OCI-LY7 (cell line): ENCODE measurements around the gene DNAI1. TPM values are rescaled to one million over a fixed set of nuclear protein-coding genes. Genes with fewer than 3 reads are reported as not detected.

Experiments used
- BruUV-seq: library from RNA; stranded (reverse); fragments of 400-500 nt; replicated peaks from 2 replicates; lab custom pipeline; 2021; lab: Mats Ljungman, UMichigan
- CTCF ChIA-PET: fragments of 300-600 bp; sonication (Branson Sonifier 250); formaldehyde crosslinking; loops from one replicate; lab custom pipeline; 2022; ENCODE audit warnings: antibody characterized with exemption; ENCODE audit not compliant: unreplicated experiment; lab: Charles Lee
- POLR2A ChIA-PET: fragments of 300-600 bp; sonication (Branson Sonifier 250); formaldehyde crosslinking; loops from one replicate; lab custom pipeline; 2022; ENCODE audit warnings: antibody characterized with exemption; lab: Charles Lee
- DNase-seq: peaks from one replicate; pipeline ENCODE4 v3.0.0-alpha.2; 2015; ENCODE audit warnings: low spot score
- H2AFZ ChIP-seq: fragments of 200-600 bp; sonication (generic), shearing (Covaris generic); 2 replicates; pipeline ENCODE4 v1.6.1; 2014; ENCODE audit warnings: mild to moderate bottlenecking, antibody characterized with exemption, low read length, moderate library complexity
- H3K27ac ChIP-seq: fragments of 200-600 bp; sonication (generic); 2 replicates; pipeline ENCODE4 v1.5.1; 2014; ENCODE audit warnings: mixed run types, low read depth, mild to moderate bottlenecking, moderate library complexity, low read length, inconsistent platforms; ENCODE audit not compliant: poor library complexity, severe bottlenecking
- H3K36me3 ChIP-seq: fragments of 200-600 bp; sonication (generic); 2 replicates; pipeline ENCODE4 v1.6.1; 2014; ENCODE audit warnings: mild to moderate bottlenecking, antibody characterized with exemption, low read length, moderate library complexity, mixed read lengths; ENCODE audit not compliant: insufficient read depth
- H3K4me1 ChIP-seq: fragments of 200-600 bp; sonication (generic); 2 replicates; pipeline ENCODE4 v1.5.1; 2014; ENCODE audit warnings: mild to moderate bottlenecking, low read length; ENCODE audit not compliant: insufficient read depth, poor library complexity, severe bottlenecking
- H3K4me2 ChIP-seq: fragments of 200-600 bp; sonication (generic); 2 replicates; pipeline ENCODE4 v1.6.1; 2014; ENCODE audit warnings: mild to moderate bottlenecking, low read length
- H3K4me3 ChIP-seq: fragments of 200-600 bp; sonication (generic); 2 replicates; pipeline ENCODE4 v1.5.1; 2014; ENCODE audit warnings: mild to moderate bottlenecking, low read depth, low read length; ENCODE audit not compliant: poor library complexity, severe bottlenecking
- H3K79me2 ChIP-seq: fragments of 200-600 bp; sonication (generic); 2 replicates; pipeline ENCODE4 v1.6.1; 2016; ENCODE audit warnings: low read depth, mild to moderate bottlenecking, low read length, moderate library complexity, mixed read lengths; ENCODE audit not compliant: insufficient read depth
- H3K9me2 ChIP-seq: fragments of 200-600 bp; sonication (generic); 2 replicates; pipeline ENCODE4 v1.6.1; 2016; ENCODE audit warnings: mild to moderate bottlenecking, low read length, mixed read lengths; ENCODE audit not compliant: insufficient read depth
- H3K9me3 ChIP-seq: fragments of 200-600 bp; sonication (generic); 2 replicates; pipeline ENCODE4 v1.6.1; 2014; ENCODE audit warnings: mild to moderate bottlenecking, mixed run types, low read length, mixed read lengths
- H4K20me1 ChIP-seq: fragments of 200-600 bp; sonication (generic); 2 replicates; pipeline ENCODE4 v1.6.1; 2014; ENCODE audit warnings: mild to moderate bottlenecking, antibody characterized with exemption, low read length, moderate library complexity, mixed read lengths; ENCODE audit not compliant: insufficient read depth
- EZH2phosphoT487 ChIP-seq: fragments of 200-600 bp; sonication (generic); IDR thresholded peaks from 2 replicates; pipeline ENCODE4 v1.6.1; 2018; ENCODE audit warnings: low read depth, borderline replicate concordance, mild to moderate bottlenecking, mixed run types, antibody characterized with exemption, low read length, moderate library complexity, mixed read lengths
- intact Hi-C: fragments of 100-400 bp; cut with micrococcal nuclease; formaldehyde crosslinking; loops from one replicate; pipeline ENCODE4 v1.10.0; 2022; ENCODE audit not compliant: unreplicated experiment
- total RNA-seq, 2 experiments: library from RNA; depleted of rRNA in 1 of 2; stranded (reverse); fragments of >200 nt in 1 of 2; shearing (Covaris generic) in 1 of 2; gene quantifications; 2 replicates each; pipeline ENCODE4 v1.2.3, GENCODE V29; 2014 to 2022
- TF ChIP-seq, protein P1 (sequence below): fragments of 200-600 bp; sonication (generic); conservative IDR thresholded peaks from 2 replicates; pipeline ENCODE4 v1.5.1; 2014; ENCODE audit warnings: mild to moderate bottlenecking, antibody characterized with exemption, low read length, moderate library complexity, mixed read lengths

Gene DNAI1
- total RNA-seq, 2 experiments from 2014 or later = 0.57 to 0.97 TPM

DNA sequence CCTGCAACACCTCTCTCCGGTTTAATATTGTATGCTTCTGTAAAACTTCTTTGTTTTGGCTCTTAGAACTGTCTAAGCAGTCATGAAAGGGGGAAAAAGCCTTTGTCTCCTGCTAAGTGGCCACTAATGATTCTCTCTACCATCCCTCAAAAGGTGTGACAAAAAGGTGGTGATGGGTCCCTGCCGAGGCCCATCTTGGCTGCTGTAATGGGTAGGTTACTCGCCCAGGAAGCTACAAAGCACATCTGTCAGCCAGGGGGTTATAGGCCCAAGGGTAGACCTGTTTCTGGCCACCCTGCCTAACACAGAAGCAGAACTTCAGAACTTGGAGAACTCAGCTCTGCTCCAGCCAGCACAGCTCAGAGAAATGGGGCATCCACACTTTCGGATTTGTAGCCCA lies 1.9 kb upstream of the DNAI1 start:
- no TSS peak for BruUV-seq
- POLR2A ChIA-PET = interaction anchor here (0.6 kb wide), 1 partner anchor 270 kb away, joined by 3 read pairs; no protein-coding TSS in a partner anchor
- intact Hi-C loops = no loop called here
- Histone ChIP-seq H3K4me2 (peak overlapping the region; percentile 95), H3K9me3 (no peaks in the 10 kb centered on the region), H2AFZ (no peak overlapping the region), H3K4me1 (peaks cover 25% of the 10 kb centered on the region), H3K27ac (no peak overlapping the region), H3K4me3 (no peak overlapping the region), H3K79me2 (no peaks in the 10 kb centered on the region), H3K36me3 (no peaks in the 10 kb centered on the region), H3K9me2 (no peaks in the 10 kb centered on the region), H4K20me1 (no peaks in the 10 kb centered on the region)
- CTCF ChIA-PET = no interaction called here
- no peak for DNase-seq
- TF ChIP-seq, protein P1, sequence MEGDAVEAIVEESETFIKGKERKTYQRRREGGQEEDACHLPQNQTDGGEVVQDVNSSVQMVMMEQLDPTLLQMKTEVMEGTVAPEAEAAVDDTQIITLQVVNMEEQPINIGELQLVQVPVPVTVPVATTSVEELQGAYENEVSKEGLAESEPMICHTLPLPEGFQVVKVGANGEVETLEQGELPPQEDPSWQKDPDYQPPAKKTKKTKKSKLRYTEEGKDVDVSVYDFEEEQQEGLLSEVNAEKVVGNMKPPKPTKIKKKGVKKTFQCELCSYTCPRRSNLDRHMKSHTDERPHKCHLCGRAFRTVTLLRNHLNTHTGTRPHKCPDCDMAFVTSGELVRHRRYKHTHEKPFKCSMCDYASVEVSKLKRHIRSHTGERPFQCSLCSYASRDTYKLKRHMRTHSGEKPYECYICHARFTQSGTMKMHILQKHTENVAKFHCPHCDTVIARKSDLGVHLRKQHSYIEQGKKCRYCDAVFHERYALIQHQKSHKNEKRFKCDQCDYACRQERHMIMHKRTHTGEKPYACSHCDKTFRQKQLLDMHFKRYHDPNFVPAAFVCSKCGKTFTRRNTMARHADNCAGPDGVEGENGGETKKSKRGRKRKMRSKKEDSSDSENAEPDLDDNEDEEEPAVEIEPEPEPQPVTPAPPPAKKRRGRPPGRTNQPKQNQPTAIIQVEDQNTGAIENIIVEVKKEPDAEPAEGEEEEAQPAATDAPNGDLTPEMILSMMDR = no peak
- no peak for TF ChIP-seq EZH2phosphoT487

DNA sequence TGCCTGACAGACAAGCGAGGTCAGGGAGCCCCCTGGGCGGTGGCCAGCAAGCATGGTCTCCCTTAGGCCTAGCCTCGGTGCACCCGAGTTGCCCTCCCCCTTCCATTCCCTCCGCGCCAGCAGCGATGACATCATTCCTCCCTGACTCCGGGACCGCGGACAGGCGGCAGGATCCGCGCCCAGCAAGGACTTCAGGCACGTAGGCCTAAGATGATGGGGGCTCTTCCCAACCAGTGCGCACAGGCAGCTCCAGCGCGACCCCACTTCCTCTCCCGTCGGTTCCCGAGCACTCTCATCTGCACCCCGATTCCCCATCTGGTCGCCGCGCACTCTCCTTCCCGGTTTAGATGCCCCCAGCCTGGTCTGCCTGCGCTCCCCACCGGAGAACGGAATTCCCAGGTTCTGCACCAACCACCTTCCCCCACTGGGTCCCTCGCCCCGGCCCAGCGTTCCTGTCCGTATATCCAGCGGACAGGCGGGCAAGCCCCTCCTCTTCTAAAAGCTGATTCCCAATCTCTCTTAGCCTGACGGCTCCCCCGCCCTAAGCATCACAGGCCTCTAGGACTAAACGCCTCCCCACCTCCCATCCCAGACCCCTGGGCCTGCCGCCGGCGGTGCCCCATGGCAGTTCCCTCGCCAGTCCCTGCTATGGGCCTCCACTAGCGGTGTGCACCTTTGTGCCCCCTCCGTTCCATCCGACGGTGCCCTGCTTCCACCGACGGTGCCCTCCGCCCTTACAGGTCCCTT lies 1.2 kb upstream of the DNAI1 start:
- Histone ChIP-seq H3K9me3 (no peaks in the 10 kb centered on the region), H3K36me3 (no peaks in the 10 kb centered on the region), H4K20me1 (no peaks in the 10 kb centered on the region), H3K4me2 (peak overlapping the region; percentile 95), H3K27ac (no peak overlapping the region), H3K9me2 (no peaks in the 10 kb centered on the region), H3K4me1 (peaks cover 25% of the 10 kb centered on the region), H3K79me2 (no peaks in the 10 kb centered on the region), H2AFZ (no peak overlapping the region; the same call in 1 of the 2 replicates), H3K4me3 (peak overlapping the region; percentile 73)
- ChIA-PET POLR2A (interaction anchor here (0.6 kb wide), 1 partner anchor 271 kb away, joined by 3 read pairs; no protein-coding TSS in a partner anchor), CTCF (no interaction called here)
- intact Hi-C loops = no loop called here
- peak; percentile 13 for DNase-seq
- TF ChIP-seq EZH2phosphoT487 = no peak
- TF ChIP-seq, protein P1 = no peak
- BruUV-seq = no TSS peak

DNA sequence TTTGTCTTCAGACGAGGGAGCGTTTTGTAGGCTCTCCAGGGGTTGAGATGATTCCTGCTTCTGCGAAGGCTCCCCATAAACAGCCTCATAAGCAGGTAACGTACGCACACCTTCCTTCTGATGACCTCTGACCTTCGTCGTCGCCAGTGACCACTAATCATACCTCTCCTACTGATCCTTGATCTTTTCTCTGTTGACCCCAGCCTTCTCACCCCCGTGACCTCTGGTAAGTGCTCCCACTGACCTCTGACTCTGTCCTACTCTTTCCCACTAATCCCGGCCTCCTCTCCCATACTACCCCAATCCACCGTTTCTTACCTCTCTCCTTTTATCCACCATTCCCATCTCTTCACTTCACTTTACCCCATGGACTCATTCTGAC lies 345 bp downstream of the DNAI1 start:
- POLR2A ChIA-PET = interaction anchor here (0.6 kb wide), 1 partner anchor 758 kb away, joined by 8 read pairs; no protein-coding TSS in a partner anchor
- Histone ChIP-seq H3K36me3 (no peaks in the 10 kb centered on the region), H3K4me1 (peaks cover 25% of the 10 kb centered on the region), H3K4me3 (peak overlapping the region; percentile 73), H3K9me2 (no peaks in the 10 kb centered on the region), H3K9me3 (no peaks in the 10 kb centered on the region), H3K27ac (no peak overlapping the region), H3K4me2 (peak overlapping the region; percentile 68), H3K79me2 (no peaks in the 10 kb centered on the region), H4K20me1 (no peaks in the 10 kb centered on the region), H2AFZ (peak overlapping the region; percentile 68)
- intact Hi-C loops = no loop called here
- CTCF ChIA-PET = no interaction called here
- no peak for TF ChIP-seq EZH2phosphoT487
- TF ChIP-seq, protein P1 = no peak
- DNase-seq = no peak
- no TSS peak for BruUV-seq
